HCEC 1CT (cell line): ENCODE data around the gene PTGDS.

Experiments
- DNase-seq: peaks from one replicate; pipeline ENCODE4 v3.0.0-alpha.2; 2017

Gene PTGDS

DNA sequence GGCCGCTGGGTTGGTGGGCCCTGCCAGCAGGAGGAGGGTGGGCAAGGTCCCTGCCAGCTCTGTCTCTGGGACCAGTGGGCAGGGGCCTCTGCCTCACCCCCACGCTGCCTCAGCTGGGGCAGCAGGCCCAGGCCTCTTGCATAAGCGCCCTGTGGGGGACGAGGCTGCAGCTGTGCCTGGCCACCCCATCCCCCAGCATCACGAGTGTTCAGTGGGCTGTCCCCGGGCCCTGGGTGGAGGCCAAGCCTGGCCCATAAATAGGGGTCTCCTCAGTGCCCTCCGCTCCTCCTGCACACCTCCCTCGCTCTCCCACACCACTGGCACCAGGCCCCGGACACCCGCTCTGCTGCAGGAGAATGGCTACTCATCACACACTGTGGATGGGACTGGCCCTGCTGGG lies at the start of gene PTGDS:
Gene PTGDS, plus strand, starts transcription at position 282 of the 400 bp plus-strand sequence. Its CDS starts 75 bp downstream, at position 357.
- DNase-seq, result no peak

DNA sequence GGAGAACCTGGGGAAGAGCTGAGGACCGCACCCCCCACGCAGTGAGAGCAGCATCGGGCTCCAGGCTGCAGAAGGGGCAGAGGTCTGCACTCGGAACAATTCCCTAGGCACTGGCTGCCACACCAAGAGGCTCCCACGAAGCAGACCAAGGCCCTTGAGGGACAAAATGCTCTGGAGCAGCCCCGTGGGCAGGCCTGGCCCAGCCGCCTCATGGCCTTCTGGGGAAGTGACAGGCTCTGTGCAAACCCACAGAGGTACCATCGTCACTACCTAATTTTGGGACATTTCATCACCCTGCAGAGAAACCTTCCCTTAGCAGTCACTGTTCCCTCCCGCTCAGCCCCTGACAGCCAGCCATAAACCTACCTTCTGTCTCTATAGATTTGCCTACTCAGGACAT lies 48.7 kb upstream of the PTGDS start:
- DNase-seq, result no peak

DNA sequence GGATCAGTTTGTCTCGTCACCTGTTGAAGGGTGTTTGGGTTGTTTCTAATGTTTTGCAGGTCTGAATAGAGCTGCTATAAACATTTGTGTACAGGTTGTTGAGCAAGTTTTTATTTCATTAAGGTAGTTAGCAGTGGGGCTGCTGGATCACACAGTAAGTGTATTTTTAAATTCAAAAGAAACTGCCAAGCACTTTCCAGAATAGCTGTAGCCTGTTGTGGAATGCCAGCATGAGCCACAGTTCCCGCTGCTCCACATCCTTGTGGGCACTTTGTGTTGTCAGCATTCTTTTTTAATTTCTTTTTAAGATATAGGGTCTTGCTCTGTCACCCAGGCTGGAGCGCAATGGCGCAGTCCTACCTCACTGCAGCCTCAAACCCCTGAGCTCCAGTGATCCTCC lies 47.3 kb upstream of the PTGDS start:
- DNase-seq, result no peak

DNA sequence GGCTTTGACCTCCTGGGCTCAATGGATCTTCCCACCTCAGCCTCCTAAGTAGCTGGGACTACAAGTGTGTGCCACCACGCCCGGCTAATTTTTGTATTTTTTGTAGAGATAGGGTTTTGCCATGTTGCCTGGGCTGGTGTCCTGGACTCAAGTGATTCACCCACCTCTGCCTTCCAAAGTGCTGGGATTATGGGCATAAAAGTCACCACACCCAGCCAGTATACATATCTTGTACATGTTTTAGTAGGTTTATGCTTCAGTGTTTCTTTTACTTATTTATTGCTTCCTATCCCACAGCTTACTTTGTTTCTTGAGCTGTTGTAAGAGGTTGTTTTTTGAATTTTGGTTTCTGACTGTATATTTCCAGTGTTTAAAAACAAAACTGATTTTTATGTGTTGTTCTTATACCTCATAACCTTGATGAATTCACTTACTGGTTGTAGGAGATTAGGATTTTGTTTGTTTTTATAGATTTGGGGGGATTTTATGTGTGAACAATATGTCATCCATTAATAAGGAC lies 45.6 kb upstream of the PTGDS start:
- DNase-seq, result no peak

- no peak for DNase-seq
Observed at GRCh38 chr9:136934277-136934676, 43.0 kb upstream of the PTGDS start.

DNA sequence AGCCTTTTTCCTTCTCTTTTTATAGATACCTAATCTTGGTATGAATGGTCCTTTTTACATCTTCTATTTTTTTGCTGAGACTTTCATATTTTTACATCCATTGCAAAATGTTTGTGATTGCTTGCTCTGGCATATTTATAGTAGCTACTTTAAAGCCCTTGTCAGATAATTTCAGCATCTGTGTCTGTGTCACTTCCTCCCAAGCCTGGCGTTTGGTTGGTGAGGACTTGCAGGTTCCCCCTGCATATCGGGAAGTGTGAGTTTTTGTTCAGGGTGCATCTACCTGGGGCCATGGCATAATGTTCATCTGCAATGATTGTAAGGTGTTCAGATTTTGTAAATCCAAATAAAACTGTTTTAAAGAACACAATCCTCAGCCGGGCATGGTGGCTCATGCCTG lies 41.7 kb upstream of the PTGDS start:
- no peak for DNase-seq

- DNase-seq, result no peak
Observed at GRCh38 chr9:136936645-136937170, 40.6 kb upstream of the PTGDS start.

- no peak for DNase-seq
Observed at GRCh38 chr9:136937186-136938001, 39.9 kb upstream of the PTGDS start.

DNA sequence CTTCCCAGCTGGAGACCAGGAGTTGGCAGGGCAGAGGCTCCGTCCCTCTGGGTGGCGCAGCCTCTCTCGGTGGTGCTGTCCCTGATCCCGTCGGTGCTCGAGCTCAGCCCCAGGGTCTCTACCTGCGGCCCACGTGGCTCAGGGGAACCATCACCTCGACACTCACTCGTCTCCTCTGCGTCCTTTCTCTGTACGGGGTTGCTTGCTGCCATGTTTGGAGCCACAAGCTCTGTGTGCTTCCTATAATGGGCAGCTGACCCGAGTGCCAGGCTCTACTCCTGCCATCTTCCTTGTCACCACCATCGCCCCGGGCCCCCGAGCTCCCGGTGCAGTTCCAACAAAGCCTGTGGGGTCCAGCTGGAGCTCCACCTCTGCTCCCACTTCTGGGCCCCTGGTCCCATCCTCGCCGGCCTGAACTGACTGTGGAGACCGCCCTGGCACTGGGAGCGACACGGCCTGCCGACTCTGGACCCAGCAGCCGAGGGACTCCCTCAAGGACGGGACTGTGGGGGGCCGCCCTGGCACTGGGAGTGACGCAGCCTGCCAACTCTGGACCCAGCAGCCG lies 37.8 kb upstream of the PTGDS start:
- no peak for DNase-seq

DNA sequence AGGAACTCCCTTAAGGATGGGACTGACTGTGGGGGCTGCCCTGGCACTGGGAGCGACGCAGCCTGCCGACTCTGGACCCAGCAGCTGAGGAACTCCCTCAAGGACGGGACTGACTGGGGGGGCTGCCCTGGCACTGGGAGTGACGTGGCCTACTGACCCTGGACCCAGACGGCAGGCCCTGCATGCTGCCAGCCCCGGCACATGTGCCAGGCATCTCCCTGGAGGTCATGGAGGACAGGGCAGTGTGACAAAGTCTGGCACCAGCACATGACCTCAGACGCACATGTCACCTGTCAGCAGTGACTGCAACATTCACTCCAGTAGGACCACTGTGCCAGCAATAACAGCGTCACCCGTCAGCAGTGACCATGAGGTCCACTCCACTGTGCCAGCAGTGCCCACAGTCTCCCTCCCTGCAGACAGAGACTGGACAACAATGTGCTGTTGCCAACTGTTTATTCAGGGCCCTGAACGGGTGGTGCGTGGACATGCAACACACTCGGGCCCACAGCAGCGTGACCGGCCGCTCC lies 37.2 kb upstream of the PTGDS start:
- no peak for DNase-seq

DNA sequence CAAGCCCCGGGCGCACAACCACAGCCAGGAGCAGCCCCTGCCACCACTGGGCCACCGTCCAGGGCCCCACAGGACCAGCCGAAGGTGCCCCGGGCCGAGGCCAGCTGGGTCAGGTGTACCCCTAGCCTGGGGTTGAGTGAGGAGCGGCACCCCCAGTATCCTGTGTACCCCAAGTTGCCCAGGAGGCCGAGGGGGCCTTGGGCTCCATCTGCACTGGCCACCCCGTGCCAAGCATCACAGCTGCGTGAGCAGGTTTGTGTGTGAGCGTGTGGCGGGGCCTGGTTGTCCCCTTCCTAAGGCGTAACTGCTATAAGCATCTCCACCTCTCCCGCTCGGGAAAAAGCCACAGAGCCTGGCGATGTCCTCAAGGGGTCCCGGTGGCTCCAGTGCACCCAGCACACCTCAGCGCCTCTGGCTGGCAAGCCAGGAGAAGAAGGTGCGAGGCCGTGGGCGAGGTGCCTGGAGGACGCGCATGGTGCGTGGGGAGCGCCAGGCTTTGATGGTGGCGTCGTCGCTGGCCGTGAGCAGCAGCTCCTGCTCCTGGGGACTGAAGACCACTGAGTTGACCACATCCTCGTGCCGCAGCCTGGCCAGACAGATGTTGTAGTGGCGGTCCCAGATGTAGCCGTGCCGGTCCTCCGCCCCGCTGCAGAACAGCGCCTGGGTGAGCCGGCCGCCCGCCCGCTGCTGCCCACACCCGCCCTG lies 36.6 kb upstream of the PTGDS start:
- no peak for DNase-seq

- DNase-seq, result no peak
Observed at GRCh38 chr9:136941231-136942111, 35.8 kb upstream of the PTGDS start.

DNA sequence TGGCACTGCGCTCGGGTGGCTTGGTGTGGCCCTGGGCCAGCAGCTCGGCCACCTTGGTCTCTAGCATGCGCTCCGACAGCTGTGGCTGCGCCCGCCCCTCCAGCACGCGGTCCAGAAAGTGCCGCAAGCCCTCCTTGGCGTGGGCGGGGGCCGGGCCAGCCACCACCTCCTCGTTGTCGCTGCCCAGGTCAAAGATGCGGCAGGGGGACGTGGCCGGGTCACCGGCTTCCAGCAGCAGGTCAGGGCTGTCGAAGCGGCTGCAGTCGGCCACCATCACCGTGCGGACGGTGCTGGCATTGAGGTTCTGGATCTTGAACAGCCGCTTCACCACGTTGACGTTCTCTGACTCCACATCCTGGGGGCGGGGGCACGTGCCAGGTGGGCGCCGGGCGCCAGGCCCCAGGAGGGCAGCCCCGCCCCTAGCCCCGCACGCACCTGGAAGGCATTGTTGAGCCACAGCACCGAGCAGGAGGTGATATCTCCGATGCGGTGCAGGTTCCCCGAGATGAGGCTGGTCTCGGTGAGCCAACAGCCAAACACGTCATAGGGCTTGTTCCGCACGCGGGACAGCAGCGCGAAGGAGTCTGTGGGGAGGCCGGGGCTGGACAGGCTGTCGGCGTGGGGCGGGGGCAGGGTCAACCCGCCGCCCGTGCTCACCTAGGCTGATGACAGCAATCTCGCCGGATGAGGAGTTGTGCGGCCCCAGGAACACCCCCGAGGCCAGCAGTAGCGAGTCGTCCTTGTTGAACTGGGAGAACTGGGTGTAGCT lies 35.0 kb upstream of the PTGDS start:
- DNase-seq, result no peak

GRCh38 chr9:136942881-136943230 lies 34.4 kb upstream of the PTGDS start:
- DNase-seq, result no peak

DNA sequence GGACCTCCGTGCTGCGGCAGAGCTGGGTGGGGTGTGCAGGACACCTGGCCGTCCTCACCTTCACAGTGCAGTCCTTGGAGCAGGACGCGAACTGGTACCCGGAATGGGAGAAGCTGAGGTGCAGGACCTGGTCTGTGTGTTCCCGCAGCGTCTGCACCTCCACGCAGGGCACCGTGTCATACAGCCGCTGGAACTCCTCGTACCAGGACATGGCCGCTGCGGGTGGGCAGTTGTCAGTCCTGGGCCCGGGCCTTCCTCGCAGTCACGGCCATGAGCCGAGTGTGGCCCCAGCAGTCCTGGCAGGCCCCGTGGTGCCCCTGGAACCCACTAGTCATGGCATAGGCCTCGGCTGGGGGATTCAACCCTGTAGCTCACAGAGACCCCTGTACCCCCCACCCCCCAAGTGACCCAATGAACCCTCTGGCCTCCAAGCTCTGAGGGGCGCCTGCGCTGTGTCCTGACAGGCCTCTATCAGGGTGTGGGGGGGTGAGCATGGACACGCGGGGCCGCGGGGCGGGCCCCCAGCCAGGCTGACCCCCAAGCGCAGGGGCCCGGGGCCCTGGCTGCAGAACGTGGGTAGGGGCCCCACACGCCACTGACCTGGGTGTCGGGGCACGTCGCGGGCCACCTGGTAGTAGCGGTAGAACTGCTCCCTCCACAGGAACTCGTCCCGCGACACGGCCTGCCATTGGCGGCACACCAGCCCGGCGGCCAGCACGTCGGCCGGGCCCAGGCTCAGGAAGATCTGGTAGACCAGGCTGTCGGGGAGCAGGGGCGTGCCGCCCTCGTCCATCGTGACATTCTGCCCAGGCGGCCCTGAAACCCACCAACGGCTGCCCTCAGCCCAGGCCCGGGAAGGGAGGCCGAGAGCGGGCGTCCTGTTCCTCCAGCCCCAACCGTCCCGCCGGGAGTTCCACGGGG lies 33.8 kb upstream of the PTGDS start:
- no peak for DNase-seq

DNA sequence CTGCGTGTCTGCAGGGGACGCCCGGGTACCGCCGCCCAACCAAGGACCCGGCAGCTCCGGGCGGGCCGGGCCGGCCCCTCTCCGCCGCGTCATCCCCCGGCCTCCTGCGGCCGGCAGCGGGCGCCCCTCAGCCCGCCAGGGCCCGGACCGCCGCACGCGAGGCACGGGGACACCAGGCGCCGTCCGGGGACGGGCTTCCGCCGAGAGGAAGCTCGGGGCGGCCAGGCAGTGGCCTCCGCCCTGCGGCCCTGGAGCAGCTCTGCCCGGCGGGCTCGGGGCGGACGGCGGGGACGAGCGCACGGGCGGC lies 33.1 kb upstream of the PTGDS start:
- peak; percentile 56 for DNase-seq

- DNase-seq, result peak; percentile 90
Observed at GRCh38 chr9:136944519-136945332, 32.6 kb upstream of the PTGDS start, which contains the start of the genes C8G and FBXW5. Gene C8G (plus strand): TSS chr9:136945243. CDS start chr9:136945321, 78 bp downstream. Gene FBXW5 (minus strand): TSS chr9:136944738. CDS start chr9:136944083, 655 bp downstream.

DNA sequence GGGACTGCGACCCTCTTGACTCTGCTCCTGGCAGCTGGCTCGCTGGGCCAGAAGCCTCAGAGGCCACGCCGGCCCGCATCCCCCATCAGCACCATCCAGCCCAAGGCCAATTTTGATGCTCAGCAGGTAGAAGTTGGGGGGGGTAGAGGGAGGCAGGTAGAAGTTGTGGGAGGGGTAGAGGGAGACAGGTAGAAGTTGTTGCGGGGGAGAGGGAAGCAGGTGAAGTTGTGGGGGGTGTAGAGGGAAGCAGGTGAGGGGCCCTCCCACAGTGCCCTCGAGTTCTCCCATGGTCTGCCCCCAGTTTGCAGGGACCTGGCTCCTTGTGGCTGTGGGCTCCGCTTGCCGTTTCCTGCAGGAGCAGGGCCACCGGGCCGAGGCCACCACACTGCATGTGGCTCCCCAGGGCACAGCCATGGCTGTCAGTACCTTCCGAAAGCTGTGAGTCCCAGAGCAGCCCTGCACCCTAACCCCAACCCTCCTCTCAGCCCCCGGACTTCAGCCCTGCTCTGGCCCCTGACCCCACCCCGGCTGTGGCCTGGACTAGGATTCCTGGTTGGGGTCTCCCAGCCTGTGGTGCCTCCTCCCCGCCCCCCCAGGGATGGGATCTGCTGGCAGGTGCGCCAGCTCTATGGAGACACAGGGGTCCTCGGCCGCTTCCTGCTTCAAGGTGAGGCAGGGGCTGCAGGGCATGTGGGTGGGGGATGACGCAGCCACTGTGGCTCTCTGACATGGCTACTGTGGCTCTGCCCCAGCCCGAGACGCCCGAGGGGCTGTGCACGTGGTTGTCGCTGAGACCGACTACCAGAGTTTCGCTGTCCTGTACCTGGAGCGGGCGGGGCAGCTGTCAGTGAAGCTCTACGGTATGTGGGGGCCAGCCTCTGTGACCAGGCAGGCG lies 31.7 kb upstream of the PTGDS start:
- DNase-seq, result no peak
